Neuronal stem cell (in vitro differentiated cells): ENCODE results near the gene TRIM67.

Experiments used
- DNase-seq: peaks from one replicate; pipeline ENCODE4 v3.0.0-alpha.2; 2013; ENCODE audit warnings: low spot score
- H2AFZ ChIP-seq: one replicate; pipeline ENCODE4 v1.6.1; 2013; ENCODE audit warnings: mild to moderate bottlenecking, low read length, inconsistent platforms
- H2AK5ac ChIP-seq: 2 replicates; pipeline ENCODE4 v1.6.1; 2013; ENCODE audit warnings: low read depth, mild to moderate bottlenecking, inconsistent platforms, low read length, moderate library complexity, mixed read lengths
- H2BK120ac ChIP-seq: 2 replicates; pipeline ENCODE4 v1.6.1; 2013; ENCODE audit warnings: low read depth, mild to moderate bottlenecking, inconsistent platforms, low read length, moderate library complexity, mixed read lengths
- H2BK12ac ChIP-seq: one replicate; pipeline ENCODE4 v1.6.1; 2013; ENCODE audit warnings: low read length, inconsistent platforms
- H2BK15ac ChIP-seq: 2 replicates; pipeline ENCODE4 v1.6.1; 2013; ENCODE audit warnings: mild to moderate bottlenecking, low read length, inconsistent platforms, mixed read lengths
- H2BK5ac ChIP-seq: one replicate; pipeline ENCODE4 v1.6.1; 2013; ENCODE audit warnings: inconsistent platforms, mild to moderate bottlenecking, low read length, moderate library complexity
- H3K14ac ChIP-seq: one replicate; pipeline ENCODE4 v1.6.1; 2013; ENCODE audit warnings: low read length, inconsistent platforms
- H3K18ac ChIP-seq: 2 replicates; pipeline ENCODE4 v1.6.1; 2013; ENCODE audit warnings: low read length, inconsistent platforms
- H3K23ac ChIP-seq: 2 replicates; pipeline ENCODE4 v1.6.1; 2013; ENCODE audit warnings: low read depth, mild to moderate bottlenecking, mixed read lengths, low read length, inconsistent platforms; ENCODE audit not compliant: poor library complexity
- H3K27ac ChIP-seq: replicated peaks from 3 replicates; pipeline ENCODE4 v1.5.1; 2013; ENCODE audit warnings: low read length, inconsistent platforms
- H3K27me3 ChIP-seq, 3 experiments: 2 replicates each; pipeline ENCODE4 v1.6.1; 2013; ENCODE audit warnings: low read length in 3 of 3, mild to moderate bottlenecking in 2 of 3, inconsistent platforms in 1 of 3, low read depth in 1 of 3, mixed read lengths in 1 of 3, moderate library complexity in 1 of 3; ENCODE audit not compliant: control insufficient read depth in 3 of 3, insufficient read depth in 3 of 3
- H3K36me3 ChIP-seq, 2 donors: replicated peaks in 1 of 2; 2 replicates each; pipeline ENCODE4 v1.6.1; 2013; ENCODE audit warnings: low read length in 2 of 2; ENCODE audit not compliant: control insufficient read depth in 2 of 2, insufficient read depth in 2 of 2
- H3K4ac ChIP-seq: 2 replicates; pipeline ENCODE4 v1.6.1; 2013; ENCODE audit warnings: inconsistent platforms, mild to moderate bottlenecking, low read length, moderate library complexity
- H3K4me1 ChIP-seq, 2 donors: 1 replicate in 1 of 2; 2 replicates in 1 of 2; pipeline ENCODE4 v1.6.1; 2013; ENCODE audit warnings: low read length in 2 of 2, low read depth in 1 of 2; ENCODE audit not compliant: control insufficient read depth in 2 of 2, insufficient read depth in 1 of 2
- H3K4me2 ChIP-seq: one replicate; pipeline ENCODE4 v1.6.1; 2013; ENCODE audit warnings: mild to moderate bottlenecking, low read length, inconsistent platforms; ENCODE audit not compliant: insufficient read depth, poor library complexity, severe bottlenecking
- H3K4me3 ChIP-seq, 2 donors: 2 replicates each; pipeline ENCODE4 v1.5.1; 2013; ENCODE audit warnings: low read length in 2 of 2, mild to moderate bottlenecking in 2 of 2, inconsistent platforms in 1 of 2, moderate library complexity in 1 of 2
- H3K79me1 ChIP-seq: one replicate; pipeline ENCODE4 v1.6.1; 2013; ENCODE audit warnings: low read depth, mild to moderate bottlenecking, inconsistent platforms, low read length, moderate library complexity
- H3K9ac ChIP-seq: one replicate; pipeline ENCODE4 v1.6.1; 2013; ENCODE audit warnings: mild to moderate bottlenecking, low read depth, low read length, inconsistent platforms; ENCODE audit not compliant: poor library complexity
- H3K9me3 ChIP-seq, 2 donors: replicated peaks in 1 of 2; 2 replicates each; pipeline versions ENCODE3 to v1.6.1; 2013; ENCODE audit warnings: low read length in 2 of 2, mild to moderate bottlenecking in 2 of 2, inconsistent platforms in 1 of 2, low read depth in 1 of 2, mixed read lengths in 1 of 2, moderate library complexity in 1 of 2; ENCODE audit not compliant: control insufficient read depth in 2 of 2, insufficient read depth in 1 of 2
- H4K8ac ChIP-seq: one replicate; pipeline ENCODE4 v1.6.1; 2013; ENCODE audit warnings: low read depth, mild to moderate bottlenecking, inconsistent platforms, low read length, moderate library complexity
- H4K91ac ChIP-seq: one replicate; pipeline ENCODE4 v1.6.1; 2013; ENCODE audit warnings: low read length, low read depth, mild to moderate bottlenecking, inconsistent platforms; ENCODE audit not compliant: poor library complexity
- WGBS, 2 donors: extraction: QIAGEN DNeasy Blood & Tissue Kit; methylation state at CpG; one replicate each; pipeline ENCODE4 v1.1.7; 2013; ENCODE audit warnings: missing lambda C conversion rate in 2 of 2, mixed read lengths in 1 of 2; ENCODE audit not compliant: insufficient read length in 2 of 2, insufficient replicate concordance in 1 of 2; ENCODE audit errors: extremely low coverage in 2 of 2; 5-methylcytosine and 5-hydroxymethylcytosine counted together

TRIM67 gene

DNA sequence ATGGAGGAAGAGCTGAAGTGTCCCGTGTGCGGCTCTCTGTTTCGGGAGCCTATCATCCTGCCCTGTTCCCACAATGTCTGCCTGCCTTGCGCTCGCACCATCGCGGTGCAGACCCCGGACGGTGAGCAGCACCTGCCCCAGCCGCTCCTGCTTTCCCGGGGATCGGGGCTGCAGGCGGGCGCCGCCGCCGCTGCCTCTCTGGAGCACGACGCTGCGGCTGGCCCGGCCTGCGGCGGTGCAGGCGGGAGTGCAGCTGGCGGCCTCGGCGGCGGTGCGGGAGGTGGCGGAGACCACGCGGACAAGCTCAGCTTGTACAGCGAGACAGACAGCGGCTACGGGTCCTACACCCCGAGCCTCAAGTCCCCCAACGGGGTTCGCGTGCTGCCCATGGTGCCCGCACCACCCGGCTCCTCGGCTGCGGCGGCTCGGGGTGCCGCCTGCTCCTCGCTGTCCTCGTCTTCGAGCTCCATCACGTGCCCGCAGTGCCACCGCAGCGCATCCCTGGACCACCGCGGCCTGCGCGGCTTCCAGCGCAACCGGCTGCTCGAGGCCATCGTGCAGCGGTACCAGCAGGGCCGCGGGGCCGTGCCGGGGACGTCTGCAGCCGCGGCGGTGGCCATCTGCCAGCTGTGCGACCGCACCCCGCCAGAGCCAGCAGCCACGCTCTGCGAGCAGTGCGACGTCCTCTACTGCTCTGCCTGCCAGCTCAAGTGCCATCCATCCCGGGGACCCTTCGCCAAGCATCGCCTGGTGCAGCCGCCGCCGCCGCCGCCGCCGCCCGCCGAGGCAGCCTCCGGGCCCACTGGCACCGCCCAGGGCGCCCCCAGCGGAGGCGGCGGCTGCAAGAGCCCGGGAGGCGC is 1.3 kb downstream of the TRIM67 start:
- no CpG with 5 or more reads among the region's 97 CpGs for WGBS, 2 donors
- H3K14ac ChIP-seq, result peak overlapping the region; percentile 47
- H2BK12ac ChIP-seq, result no peak overlapping the region
- H2AK5ac ChIP-seq, result no peak overlapping the region
- H4K91ac ChIP-seq, result no peak overlapping the region
- peaks cover 4 to 13% of the 10 kb centered on the region in 2 donors for H3K4me1 ChIP-seq
- H2BK15ac ChIP-seq, result no peak overlapping the region
- H3K18ac ChIP-seq, result peak overlapping the region; percentile 71
- DNase-seq, result no peak
- H3K4me3 ChIP-seq, result peak overlapping the region; percentile 7 to 41
- H3K27ac ChIP-seq, result no peak overlapping the region
- H3K36me3 ChIP-seq, result no peaks in the 10 kb centered on the region
- peaks cover 6% of the 10 kb centered on the region for H3K79me1 ChIP-seq
- no peak overlapping the region for H3K9ac ChIP-seq
- H2BK120ac ChIP-seq, result no peak overlapping the region
- no peak overlapping the region for H4K8ac ChIP-seq
- H3K23ac ChIP-seq, result peak overlapping the region; percentile 60
- H3K9me3 ChIP-seq, result peaks cover 0 to 5% of the 10 kb centered on the region in 2 donors
- peak overlapping the region; percentile 98 for H3K4me2 ChIP-seq
- H3K4ac ChIP-seq, result no peak overlapping the region
- H3K27me3 ChIP-seq, result peaks cover 24 to 77% (median 57%) of the 10 kb centered on the region in 3 experiments
- H2BK5ac ChIP-seq, result peak overlapping the region; percentile 82
- peak overlapping the region; percentile 89 for H2AFZ ChIP-seq

DNA sequence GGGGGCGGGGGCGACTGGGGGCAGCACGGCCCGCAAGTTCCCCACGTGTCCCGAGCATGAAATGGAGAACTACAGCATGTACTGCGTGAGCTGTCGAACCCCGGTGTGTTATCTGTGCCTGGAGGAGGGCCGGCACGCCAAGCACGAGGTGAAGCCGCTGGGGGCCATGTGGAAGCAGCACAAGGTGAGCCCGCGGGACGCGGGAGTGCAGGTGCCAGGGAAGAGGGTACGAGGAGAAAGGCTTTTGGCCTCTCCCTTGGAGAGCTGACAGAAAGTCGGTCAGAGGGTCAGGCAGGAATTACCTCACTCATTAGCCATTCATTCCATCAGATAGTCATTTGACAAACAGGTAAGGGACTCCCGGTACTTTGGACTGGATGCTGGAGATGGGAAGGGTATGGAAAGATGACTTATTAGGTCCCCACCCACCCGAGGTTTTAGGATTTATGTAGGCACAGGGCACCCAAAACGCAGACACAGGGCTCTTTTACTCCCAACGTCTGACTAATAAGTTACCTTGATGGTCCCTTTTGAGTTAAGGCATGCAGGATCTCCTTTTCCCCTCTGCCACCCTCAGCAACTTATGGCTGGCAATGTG is 2.1 kb downstream of the TRIM67 start:
- Histone ChIP-seq H3K79me1 (peaks cover 6% of the 10 kb centered on the region), H3K27me3 (peaks cover 24 to 73% (median 57%) of the 10 kb centered on the region in 3 experiments), H3K4me2 (no peak overlapping the region), H3K4me1 (peaks cover 4 to 13% of the 10 kb centered on the region in 2 donors), H3K23ac (no peak overlapping the region), H2BK15ac (no peak overlapping the region), H2AFZ (no peak overlapping the region), H3K27ac (no peak overlapping the region), H3K4me3 (no peak overlapping the region), H3K4ac (peak overlapping the region; percentile 37), H3K14ac (no peak overlapping the region), H2BK12ac (no peak overlapping the region), H3K9me3 (peaks cover 0 to 5% of the 10 kb centered on the region in 2 donors), H3K36me3 (no peaks in the 10 kb centered on the region), H4K91ac (no peak overlapping the region), H2AK5ac (no peak overlapping the region), H2BK120ac (no peak overlapping the region), H3K18ac (no peak overlapping the region), H2BK5ac (peak overlapping the region; percentile 82), H3K9ac (no peak overlapping the region), H4K8ac (no peak overlapping the region)
- no peak for DNase-seq
- no CpG with 5 or more reads among the region's 23 CpGs for WGBS, 2 donors

DNA sequence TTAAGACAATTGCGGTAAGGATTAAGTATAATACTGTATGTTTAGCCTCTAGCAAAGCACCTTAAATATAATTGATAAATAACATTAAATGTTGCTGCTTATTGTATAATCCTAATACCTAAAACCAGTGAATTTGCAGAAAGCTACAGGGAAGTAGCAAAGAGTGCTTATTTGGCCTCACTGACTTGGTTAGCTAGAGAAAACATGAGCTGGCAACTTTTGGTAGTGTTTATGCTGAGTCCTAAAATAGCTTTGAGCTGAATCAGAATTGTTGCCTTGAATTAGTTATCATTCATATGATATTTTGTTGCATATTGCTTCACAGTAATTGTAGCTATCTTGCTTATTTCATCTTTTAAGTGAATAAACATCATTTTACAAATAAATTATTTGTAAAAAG is 3.5 kb downstream of the TRIM67 start:
- H3K9me3 ChIP-seq, result peaks cover 0 to 5% of the 10 kb centered on the region in 2 donors
- no peak overlapping the region for H4K8ac ChIP-seq
- no peak overlapping the region for H3K4me3 ChIP-seq
- no peak for DNase-seq
- no peak overlapping the region for H2BK120ac ChIP-seq
- H3K79me1 ChIP-seq, result peaks cover 6% of the 10 kb centered on the region
- H3K18ac ChIP-seq, result no peak overlapping the region
- H3K27ac ChIP-seq, result no peak overlapping the region
- H3K36me3 ChIP-seq, result no peaks in the 10 kb centered on the region
- no peak overlapping the region for H3K23ac ChIP-seq
- no peak overlapping the region for H2AK5ac ChIP-seq
- H3K4me1 ChIP-seq, result peaks cover 4 to 13% of the 10 kb centered on the region in 2 donors
- no peak overlapping the region for H2AFZ ChIP-seq
- WGBS, 2 donors, result no CpG with 5 or more reads among the region's 1 CpG
- H4K91ac ChIP-seq, result no peak overlapping the region
- H2BK12ac ChIP-seq, result no peak overlapping the region
- H3K27me3 ChIP-seq, result peaks cover 24 to 59% (median 46%) of the 10 kb centered on the region in 3 experiments
- H3K14ac ChIP-seq, result no peak overlapping the region
- H2BK15ac ChIP-seq, result no peak overlapping the region
- no peak overlapping the region for H3K9ac ChIP-seq
- no peak overlapping the region for H3K4me2 ChIP-seq
- no peak overlapping the region for H3K4ac ChIP-seq
- H2BK5ac ChIP-seq, result no peak overlapping the region

DNA sequence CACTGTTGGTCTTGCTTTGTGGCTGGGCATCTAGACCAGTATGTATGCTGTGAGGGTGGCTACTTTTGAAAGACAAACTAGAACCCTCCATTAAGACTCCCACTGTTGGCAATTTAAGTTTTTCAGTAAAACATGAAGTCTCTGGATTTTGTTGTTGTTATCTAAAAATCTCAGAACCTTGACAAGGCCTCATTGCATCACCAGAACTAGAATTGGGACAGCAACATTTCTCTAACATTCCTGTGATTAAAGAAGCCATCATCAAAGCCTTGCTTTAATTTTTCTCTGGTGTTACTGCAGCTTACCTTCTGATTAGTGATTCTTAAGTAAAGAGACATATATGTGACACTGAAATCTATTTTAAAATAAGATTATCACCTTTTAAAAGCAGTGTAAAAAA is 4.5 kb downstream of the TRIM67 start:
- Histone ChIP-seq H3K4me2 (no peak overlapping the region), H2BK12ac (no peak overlapping the region), H3K4me3 (no peak overlapping the region), H3K36me3 (no peaks in the 10 kb centered on the region), H3K9ac (no peak overlapping the region), H3K4ac (no peak overlapping the region), H2BK120ac (no peak overlapping the region), H2BK5ac (no peak overlapping the region), H3K4me1 (peaks cover 4 to 8% of the 10 kb centered on the region in 2 donors), H3K23ac (no peak overlapping the region), H3K27me3 (peaks cover 17 to 49% (median 36%) of the 10 kb centered on the region in 3 experiments), H2BK15ac (no peak overlapping the region), H4K8ac (no peak overlapping the region), H3K27ac (no peak overlapping the region), H3K9me3 (peaks cover 0 to 5% of the 10 kb centered on the region in 2 donors), H2AFZ (no peak overlapping the region), H4K91ac (no peak overlapping the region), H3K14ac (no peak overlapping the region), H3K18ac (no peak overlapping the region), H2AK5ac (no peak overlapping the region), H3K79me1 (peaks cover 5% of the 10 kb centered on the region)
- no peak for DNase-seq
